PC-9 (cell line): ENCODE data around the gene NAB2.

ENCODE experiments used
- EZH2 ChIP-seq: fragments of 200-600 bp; sonication (generic); IDR thresholded peaks from 2 replicates; pipeline ENCODE4 v1.8.0; 2017; ENCODE audit warnings: antibody characterized with exemption, low read depth
- TF ChIP-seq, protein P1 (sequence below): fragments of 200-600 bp; sonication (generic); conservative IDR thresholded peaks from 2 replicates; pipeline ENCODE4 v1.6.1; 2017; ENCODE audit warnings: mixed run types, antibody characterized with exemption, mild to moderate bottlenecking, moderate library complexity

DNA sequence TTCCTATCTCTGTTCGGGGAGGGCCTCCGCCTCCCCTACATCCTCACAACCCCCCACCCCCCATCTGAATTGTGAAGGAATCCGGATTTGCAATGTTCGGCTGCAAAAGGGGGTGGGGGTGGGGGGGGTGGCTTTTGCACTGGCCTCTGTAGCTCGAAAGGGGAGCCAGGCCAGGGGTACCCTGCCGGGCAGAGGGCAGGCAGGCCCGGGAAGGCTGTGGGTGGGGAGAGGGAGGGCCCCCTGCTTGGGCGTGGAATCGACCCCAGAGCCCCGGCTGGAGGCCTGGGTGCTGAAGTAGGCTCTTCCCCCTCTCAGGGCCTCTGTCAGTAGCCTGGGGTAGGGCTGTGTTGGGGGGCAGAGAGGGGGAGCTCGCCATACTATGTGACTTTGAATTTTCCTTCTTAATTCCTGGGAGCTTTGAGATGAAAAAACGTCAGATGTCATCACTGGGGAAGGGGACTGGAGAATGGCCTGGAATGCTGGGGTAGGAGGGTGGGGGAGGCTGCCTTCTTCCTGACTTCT, 40.5 kb downstream of the NAB2 start:
- TF ChIP-seq, protein P1, sequence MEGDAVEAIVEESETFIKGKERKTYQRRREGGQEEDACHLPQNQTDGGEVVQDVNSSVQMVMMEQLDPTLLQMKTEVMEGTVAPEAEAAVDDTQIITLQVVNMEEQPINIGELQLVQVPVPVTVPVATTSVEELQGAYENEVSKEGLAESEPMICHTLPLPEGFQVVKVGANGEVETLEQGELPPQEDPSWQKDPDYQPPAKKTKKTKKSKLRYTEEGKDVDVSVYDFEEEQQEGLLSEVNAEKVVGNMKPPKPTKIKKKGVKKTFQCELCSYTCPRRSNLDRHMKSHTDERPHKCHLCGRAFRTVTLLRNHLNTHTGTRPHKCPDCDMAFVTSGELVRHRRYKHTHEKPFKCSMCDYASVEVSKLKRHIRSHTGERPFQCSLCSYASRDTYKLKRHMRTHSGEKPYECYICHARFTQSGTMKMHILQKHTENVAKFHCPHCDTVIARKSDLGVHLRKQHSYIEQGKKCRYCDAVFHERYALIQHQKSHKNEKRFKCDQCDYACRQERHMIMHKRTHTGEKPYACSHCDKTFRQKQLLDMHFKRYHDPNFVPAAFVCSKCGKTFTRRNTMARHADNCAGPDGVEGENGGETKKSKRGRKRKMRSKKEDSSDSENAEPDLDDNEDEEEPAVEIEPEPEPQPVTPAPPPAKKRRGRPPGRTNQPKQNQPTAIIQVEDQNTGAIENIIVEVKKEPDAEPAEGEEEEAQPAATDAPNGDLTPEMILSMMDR: no peak
- no peak for TF ChIP-seq EZH2
